ENCODE data around the gene HIPK3.
"Not testable (repeated sequence)": the region's sequence is repeated elsewhere in the genome, so short reads cannot be mapped to it uniquely, and the experiment has no call there.

Gene HIPK3

GRCh38 chr11:33292311-33292710, 35.1 kb downstream of the HIPK3 start:
- TF ChIP-seq, protein P1, sequence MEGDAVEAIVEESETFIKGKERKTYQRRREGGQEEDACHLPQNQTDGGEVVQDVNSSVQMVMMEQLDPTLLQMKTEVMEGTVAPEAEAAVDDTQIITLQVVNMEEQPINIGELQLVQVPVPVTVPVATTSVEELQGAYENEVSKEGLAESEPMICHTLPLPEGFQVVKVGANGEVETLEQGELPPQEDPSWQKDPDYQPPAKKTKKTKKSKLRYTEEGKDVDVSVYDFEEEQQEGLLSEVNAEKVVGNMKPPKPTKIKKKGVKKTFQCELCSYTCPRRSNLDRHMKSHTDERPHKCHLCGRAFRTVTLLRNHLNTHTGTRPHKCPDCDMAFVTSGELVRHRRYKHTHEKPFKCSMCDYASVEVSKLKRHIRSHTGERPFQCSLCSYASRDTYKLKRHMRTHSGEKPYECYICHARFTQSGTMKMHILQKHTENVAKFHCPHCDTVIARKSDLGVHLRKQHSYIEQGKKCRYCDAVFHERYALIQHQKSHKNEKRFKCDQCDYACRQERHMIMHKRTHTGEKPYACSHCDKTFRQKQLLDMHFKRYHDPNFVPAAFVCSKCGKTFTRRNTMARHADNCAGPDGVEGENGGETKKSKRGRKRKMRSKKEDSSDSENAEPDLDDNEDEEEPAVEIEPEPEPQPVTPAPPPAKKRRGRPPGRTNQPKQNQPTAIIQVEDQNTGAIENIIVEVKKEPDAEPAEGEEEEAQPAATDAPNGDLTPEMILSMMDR (IDR thresholded peaks at IDR 0.05; ENCODE audit: low read depth, low read length): no peak
- H3K4me3 ChIP-seq (ENCODE audit: low read depth, low read length): no peak overlapping the region

- H3K4me3 ChIP-seq (ENCODE audit: low read depth, low read length): no peak overlapping the region
- TF ChIP-seq, protein P1 (IDR thresholded peaks at IDR 0.05; ENCODE audit: low read depth, low read length): no peak
Measured at GRCh38 chr11:33294224-33294623, 37.0 kb downstream of the HIPK3 start.

DNA sequence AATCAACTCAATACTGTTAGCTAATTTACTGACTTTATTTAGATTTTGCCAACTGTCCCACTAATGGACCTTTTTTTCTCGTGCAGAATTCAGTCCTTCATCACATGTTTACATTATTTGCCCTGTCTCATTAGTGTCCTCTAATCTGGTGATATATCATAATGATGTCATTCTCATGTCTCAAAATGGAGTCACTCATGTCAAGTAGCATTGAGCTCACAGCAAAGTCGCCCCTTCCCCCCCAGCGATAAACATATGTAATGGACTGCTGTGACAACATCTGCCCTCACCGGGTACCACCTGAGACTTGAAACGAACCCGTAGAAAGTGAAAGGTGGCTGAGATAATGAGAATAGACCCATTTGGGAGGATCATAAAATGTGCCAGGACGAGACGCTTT, 37.6 kb downstream of the HIPK3 start:
- TF ChIP-seq, protein P1 (IDR thresholded peaks at IDR 0.05; ENCODE audit: low read depth, low read length): no peak

GRCh38 chr11:33296695-33297094, 39.5 kb downstream of the HIPK3 start:
- H3K4me3 ChIP-seq (ENCODE audit: low read depth, low read length): no peak overlapping the region
- TF ChIP-seq, protein P1 (IDR thresholded peaks at IDR 0.05; ENCODE audit: low read depth, low read length): no peak

More for the DNA sequence above, 37.6 kb downstream of the HIPK3 start:
- H3K4me3 ChIP-seq (ENCODE audit: low read depth, low read length): no peak overlapping the region

- no peak overlapping the region for H3K4me3 ChIP-seq (ENCODE audit: low read depth, low read length)
- TF ChIP-seq, protein P1 (IDR thresholded peaks at IDR 0.05; ENCODE audit: low read depth, low read length): no peak
Measured at GRCh38 chr11:33303541-33303940, 46.4 kb downstream of the HIPK3 start.

GRCh38 chr11:33306821-33307220, 49.6 kb downstream of the HIPK3 start:
- H3K4me3 ChIP-seq (ENCODE audit: low read depth, low read length): not testable (repeated sequence)

DNA sequence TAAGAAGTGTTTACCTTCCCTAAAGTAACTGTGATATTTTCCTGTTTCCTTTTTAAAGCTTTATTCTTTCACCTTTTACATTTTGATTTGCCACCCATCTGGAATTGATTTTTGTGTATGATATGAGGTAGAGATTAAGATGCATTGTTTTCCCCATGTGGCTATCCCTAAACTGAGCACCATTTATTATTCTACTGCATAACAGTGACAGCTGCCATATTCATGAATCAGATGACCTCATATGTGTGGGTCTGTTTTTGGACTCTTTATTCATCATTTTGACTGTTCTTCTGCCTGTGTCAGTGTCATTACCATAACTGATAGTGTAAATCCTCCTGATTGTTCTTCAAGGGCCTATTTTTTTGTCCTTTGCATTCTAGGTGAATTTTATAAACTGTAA, 50.8 kb downstream of the HIPK3 start:
- H3K4me3 ChIP-seq (ENCODE audit: low read depth, low read length): no peak overlapping the region
- TF ChIP-seq, protein P1 (IDR thresholded peaks at IDR 0.05; ENCODE audit: low read depth, low read length): no peak

DNA sequence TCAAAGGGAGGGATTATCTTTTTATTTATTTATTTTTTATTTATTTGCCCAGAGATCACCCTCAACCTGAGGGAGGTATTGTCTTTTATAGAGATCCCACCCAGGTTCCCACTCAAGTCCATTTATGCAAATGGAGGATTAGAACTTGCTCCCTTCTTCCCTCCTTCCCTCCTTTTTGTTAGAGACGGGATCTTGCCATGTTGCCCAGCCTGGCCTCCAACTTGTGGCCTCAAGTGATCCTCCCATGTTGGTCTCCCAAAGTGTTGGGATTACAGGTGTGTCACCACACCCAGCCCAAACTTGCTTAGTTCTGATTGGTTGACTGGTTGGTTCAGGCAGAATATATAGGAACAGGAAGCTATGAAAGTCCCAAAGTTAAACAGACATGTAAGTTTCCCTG, 51.9 kb downstream of the HIPK3 start:
- TF ChIP-seq, protein P1 (IDR thresholded peaks at IDR 0.05; ENCODE audit: low read depth, low read length): no peak
- H3K4me3 ChIP-seq (ENCODE audit: low read depth, low read length): no peak overlapping the region
